Effector memory CD8-positive, alpha-beta T cell (primary cell): ENCODE results near the gene PTPN23.
"Not testable (repeated sequence)": the region's sequence is repeated elsewhere in the genome, so short reads cannot be mapped to it uniquely, and the experiment has no call there.

Experiments used
- ATAC-seq: fragments of 150-1000 bp; cut with Tn5 transposase; replicated peaks from 2 replicates; pipeline ENCODE4 v1.10.0; 2021; ENCODE audit warnings: mild to moderate bottlenecking, moderate library complexity
- DNase-seq, 3 experiments: peaks; one replicate each; pipeline ENCODE4 v3.0.0; 2021
- H3K27ac Mint-ChIP-seq, 2 donors: one replicate each; pipeline ENCODE4 v1.8.0; 2022; ENCODE audit warnings: mild to moderate bottlenecking in 2 of 2, mixed read lengths in 2 of 2, moderate library complexity in 2 of 2
- H3K27me3 Mint-ChIP-seq, 2 donors: one replicate each; pipeline ENCODE4 v1.8.0; 2022; ENCODE audit warnings: mixed read lengths in 2 of 2
- H3K36me3 Mint-ChIP-seq: one replicate; pipeline ENCODE4 v1.8.0; 2022; ENCODE audit warnings: mild to moderate bottlenecking, moderate library complexity, mixed read lengths; ENCODE audit not compliant: insufficient read depth
- H3K4me1 Mint-ChIP-seq, 2 donors: one replicate each; pipeline ENCODE4 v1.8.0; 2022; ENCODE audit warnings: low read depth in 2 of 2, mixed read lengths in 2 of 2
- H3K4me3 Mint-ChIP-seq, 2 donors: one replicate each; pipeline ENCODE4 v1.8.0; 2022; ENCODE audit warnings: mild to moderate bottlenecking in 2 of 2, mixed read lengths in 2 of 2, moderate library complexity in 2 of 2
- H3K9me3 Mint-ChIP-seq, 2 donors: one replicate each; pipeline ENCODE4 v1.8.0; 2022; ENCODE audit warnings: mixed read lengths in 2 of 2

The PTPN23 gene

GRCh38 chr3:47436180-47436579 is 55.4 kb downstream of the PTPN23 start:
- peak overlapping the region in 1 of 2 donors; percentile 71 for H3K27ac Mint-ChIP-seq
- H3K4me3 Mint-ChIP-seq, result no peak overlapping the region
- no peak for ATAC-seq
- peaks cover 51% of the 10 kb centered on the region for H3K36me3 Mint-ChIP-seq
- peaks cover 2 to 5% of the 10 kb centered on the region in 2 donors for H3K4me1 Mint-ChIP-seq
- H3K9me3 Mint-ChIP-seq, result no peaks in the 10 kb centered on the region
- DNase-seq, result no peak
- no peaks in the 10 kb centered on the region for H3K27me3 Mint-ChIP-seq

- peaks cover 35% of the 10 kb centered on the region for H3K36me3 Mint-ChIP-seq
- no peaks in the 10 kb centered on the region for H3K9me3 Mint-ChIP-seq
These were observed 59.3 kb downstream of the PTPN23 start for GRCh38 chr3:47440131-47440530.

GRCh38 chr3:47441796-47442551 is 61.2 kb downstream of the PTPN23 start:
- H3K36me3 Mint-ChIP-seq, result peaks cover 33% of the 10 kb centered on the region

More at GRCh38 chr3:47440131-47440530, 59.3 kb downstream of the PTPN23 start:
- no peak for ATAC-seq
- Mint-ChIP-seq H3K27me3 (no peaks in the 10 kb centered on the region), H3K4me3 (no peak overlapping the region), H3K27ac (peak overlapping the region in 1 of 2 donors; percentile 41), H3K4me1 (peaks cover 7 to 23% of the 10 kb centered on the region in 2 donors)
- no peak for DNase-seq

GRCh38 chr3:47443611-47443995 is 62.8 kb downstream of the PTPN23 start:
- no peak for ATAC-seq

More at GRCh38 chr3:47441796-47442551, 61.2 kb downstream of the PTPN23 start:
- peaks cover 8 to 23% of the 10 kb centered on the region in 2 donors for H3K4me1 Mint-ChIP-seq
- H3K4me3 Mint-ChIP-seq, result no peak overlapping the region
- DNase-seq, result no peak
- no peaks in the 10 kb centered on the region for H3K9me3 Mint-ChIP-seq
- no peak for ATAC-seq
- peak overlapping the region in 1 of 2 donors; percentile 61 for H3K27ac Mint-ChIP-seq
- H3K27me3 Mint-ChIP-seq, result no peaks in the 10 kb centered on the region

GRCh38 chr3:47444103-47444502 is 63.3 kb downstream of the PTPN23 start:
- Mint-ChIP-seq H3K4me1 (peaks cover 11 to 28% of the 10 kb centered on the region in 2 donors), H3K9me3 (peaks cover 0 to 1% of the 10 kb centered on the region in 2 donors), H3K27ac (peak overlapping the region; percentile 19 to 61), H3K36me3 (peaks cover 25% of the 10 kb centered on the region), H3K4me3 (no peak overlapping the region), H3K27me3 (no peaks in the 10 kb centered on the region)
- ATAC-seq, result no peak
- DNase-seq, result no peak

More at GRCh38 chr3:47443611-47443995, 62.8 kb downstream of the PTPN23 start:
- H3K27ac Mint-ChIP-seq, result peak overlapping the region; percentile 19 to 61
- no peak for DNase-seq
- no peaks in the 10 kb centered on the region for H3K9me3 Mint-ChIP-seq
- H3K4me3 Mint-ChIP-seq, result no peak overlapping the region
- H3K27me3 Mint-ChIP-seq, result no peaks in the 10 kb centered on the region
- H3K36me3 Mint-ChIP-seq, result peaks cover 27% of the 10 kb centered on the region
- H3K4me1 Mint-ChIP-seq, result peaks cover 11 to 28% of the 10 kb centered on the region in 2 donors

- Mint-ChIP-seq H3K27ac (peak overlapping the region; percentile 3 to 89), H3K27me3 (no peaks in the 10 kb centered on the region), H3K4me1 (peaks cover 16 to 40% of the 10 kb centered on the region in 2 donors), H3K9me3 (peaks cover 0 to 1% of the 10 kb centered on the region in 2 donors), H3K4me3 (no peak overlapping the region), H3K36me3 (peaks cover 5% of the 10 kb centered on the region)
- ATAC-seq (no peak), DNase-seq (no peak)
These were observed 71.8 kb downstream of the PTPN23 start for GRCh38 chr3:47452453-47453215.

GRCh38 chr3:47455806-47456452 is 75.1 kb downstream of the PTPN23 start:
- Mint-ChIP-seq H3K4me3 (no peak overlapping the region), H3K4me1 (peaks cover 19 to 40% of the 10 kb centered on the region in 2 donors), H3K27me3 (no peaks in the 10 kb centered on the region), H3K36me3 (peaks cover 5% of the 10 kb centered on the region), H3K27ac (peak overlapping the region; percentile 6 to 51), H3K9me3 (peaks cover 0 to 7% of the 10 kb centered on the region in 2 donors)
- DNase-seq, result no peak
- ATAC-seq, result no peak

GRCh38 chr3:47456984-47457383 is 76.2 kb downstream of the PTPN23 start:
- Mint-ChIP-seq H3K27ac (peak overlapping the region; percentile 51 to 79), H3K9me3 (peaks cover 0 to 7% of the 10 kb centered on the region in 2 donors), H3K4me1 (peaks cover 15 to 33% of the 10 kb centered on the region in 2 donors), H3K4me3 (no peak overlapping the region), H3K27me3 (no peaks in the 10 kb centered on the region), H3K36me3 (peaks cover 5% of the 10 kb centered on the region)
- DNase-seq, result no peak
- ATAC-seq, result no peak

GRCh38 chr3:47459534-47460085 is 78.8 kb downstream of the PTPN23 start:
- not testable (repeated sequence) for H3K36me3 Mint-ChIP-seq, H3K9me3 Mint-ChIP-seq, H3K27me3 Mint-ChIP-seq, DNase-seq, ATAC-seq, H3K4me3 Mint-ChIP-seq
- Mint-ChIP-seq H3K4me1 (peaks cover 21 to 27% of the 10 kb centered on the region in 2 donors), H3K27ac (peak overlapping the region in 1 of 2 donors; percentile 3)
